ENCODE measurements around the gene CACNA1D.
A peak's percentile ranks its signal among the peaks of the same experiment; 100 is the strongest.
"Not testable (repeated sequence)": the region's sequence is repeated elsewhere in the genome, so short reads cannot be mapped to it uniquely, and the experiment has no call there.

CACNA1D gene

DNA sequence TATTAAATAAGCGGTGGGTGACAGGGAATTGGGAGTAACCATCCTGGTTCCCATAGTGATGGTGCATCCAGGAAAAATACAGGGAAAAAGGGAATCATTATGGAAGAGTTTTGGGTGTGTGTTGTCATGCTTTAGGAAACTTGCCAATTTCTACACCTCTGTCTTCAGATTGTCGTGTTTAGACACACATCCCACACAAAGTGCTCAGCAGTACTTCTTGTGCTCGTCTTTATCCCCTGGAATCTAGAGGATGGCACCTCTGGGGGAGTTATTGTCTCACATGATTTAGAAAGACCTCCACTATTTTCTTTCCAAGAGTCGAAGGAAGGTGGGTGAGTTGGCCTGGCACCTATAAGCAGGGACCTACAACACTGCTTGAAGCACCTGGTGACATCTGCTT, 35.8 kb downstream of the CACNA1D start:
- no peak for DNase-seq

DNA sequence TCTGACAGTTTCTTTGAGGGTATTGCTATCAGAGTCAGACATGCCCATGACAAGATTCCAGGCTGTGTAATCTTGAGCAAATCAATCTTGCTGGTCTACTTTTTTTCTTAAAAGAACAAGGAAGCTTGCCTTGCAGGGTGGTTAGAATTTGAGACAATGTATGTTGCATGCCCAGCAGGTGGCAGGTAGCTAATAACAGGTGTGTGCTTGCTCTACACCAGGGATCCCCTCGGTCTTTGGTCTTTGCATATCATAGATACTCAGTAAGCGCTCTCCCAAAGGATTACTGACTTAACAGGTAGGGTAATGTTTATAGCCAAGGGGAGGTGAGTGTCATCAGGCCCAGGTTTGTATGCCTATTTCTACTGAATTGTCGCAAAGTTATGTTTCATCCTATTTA, 37.3 kb downstream of the CACNA1D start:
- DNase-seq = peak in 1 of 5 experiments; percentile 37

DNA sequence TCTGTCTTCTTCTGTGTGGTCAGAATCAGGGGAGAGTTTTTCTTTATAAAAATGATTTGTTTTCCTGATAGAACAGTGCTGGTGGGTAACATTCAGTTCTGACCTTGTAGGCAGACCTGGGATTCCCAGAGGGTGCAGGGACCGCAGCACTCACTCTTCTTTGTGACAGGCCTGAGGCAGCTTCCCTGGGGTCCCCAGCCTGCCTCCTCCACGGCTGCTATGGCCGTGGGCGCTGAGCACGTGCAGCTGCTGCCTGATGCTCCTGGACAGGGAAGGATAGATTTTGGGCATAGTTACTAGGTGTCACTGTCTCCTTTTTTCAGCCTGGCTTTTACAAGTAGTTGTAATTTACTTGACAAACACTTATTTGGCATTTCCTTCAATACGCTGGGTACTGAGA, 39.1 kb downstream of the CACNA1D start:
- no peak for DNase-seq

DNA sequence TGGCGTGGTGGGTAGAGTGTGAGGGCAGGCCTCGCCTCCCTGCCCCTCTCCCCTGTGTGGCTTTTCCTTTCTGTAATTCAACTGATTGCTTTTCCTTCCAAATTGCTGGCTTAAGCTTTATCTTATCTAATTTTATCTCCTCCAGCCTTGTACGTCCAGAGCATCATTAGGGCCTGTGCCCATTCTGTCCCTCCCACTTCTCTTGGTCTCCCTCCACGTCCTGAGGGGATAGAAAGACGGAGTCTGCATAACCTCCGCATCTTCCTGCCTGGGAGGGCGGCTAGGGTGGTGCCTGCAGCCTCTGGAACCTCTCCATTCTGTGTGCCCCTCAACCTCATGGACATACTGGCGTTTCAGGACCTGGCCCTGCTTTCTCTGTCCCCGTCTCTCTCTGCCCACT, 39.8 kb downstream of the CACNA1D start:
- DNase-seq = no peak

DNA sequence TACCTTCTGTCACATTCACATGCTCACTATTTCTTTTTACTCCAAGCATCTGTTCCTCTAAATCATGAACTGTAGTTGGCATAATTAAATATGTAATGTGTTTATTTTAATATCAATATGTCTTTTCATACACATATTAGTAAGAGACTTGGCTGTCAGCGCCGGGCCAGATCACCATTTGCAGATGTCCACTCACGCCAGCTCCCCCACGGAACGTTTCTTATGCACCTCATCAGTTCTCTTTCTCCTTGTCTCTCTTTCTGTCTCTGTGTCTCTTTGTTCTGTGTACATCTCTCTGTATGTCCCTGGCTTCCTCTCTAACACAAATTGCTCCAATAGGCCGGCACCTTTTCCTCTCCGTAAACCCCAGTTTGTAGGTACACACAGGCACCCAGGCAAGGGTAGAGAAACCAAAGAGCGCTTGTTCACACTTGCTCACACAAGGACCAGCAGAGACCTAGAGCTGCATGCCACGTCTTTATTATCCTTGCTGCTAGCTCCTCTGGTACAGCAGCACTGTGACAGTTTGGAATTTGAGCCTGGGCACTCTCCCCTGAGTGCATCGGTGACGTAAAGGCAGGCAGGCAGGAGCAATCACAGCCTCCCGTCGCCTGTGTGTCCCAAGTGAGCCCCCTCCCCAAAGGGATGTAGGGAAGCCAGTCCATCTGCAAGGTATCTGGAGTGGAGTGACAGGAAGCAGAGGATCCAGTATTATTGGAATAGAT, 40.4 kb downstream of the CACNA1D start:
- no peak for DNase-seq

DNA sequence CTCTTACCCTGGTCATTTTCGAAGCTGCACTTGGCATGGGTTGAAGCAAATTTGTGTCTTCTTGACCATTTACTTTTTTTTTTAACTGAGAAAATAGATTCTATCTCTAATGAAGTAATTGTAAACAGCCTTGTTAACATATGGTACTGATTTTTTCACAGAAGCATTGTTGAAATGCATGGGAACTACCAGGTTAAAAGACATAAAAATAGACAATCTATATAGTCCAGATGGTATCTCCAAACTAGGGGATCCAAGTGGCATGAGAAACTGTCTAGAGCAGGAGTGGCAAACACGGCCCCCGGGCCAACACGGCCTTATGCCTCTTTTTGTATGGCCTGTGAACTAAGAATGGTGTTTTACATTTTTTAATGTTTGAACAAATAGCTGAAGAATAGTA, 41.9 kb downstream of the CACNA1D start:
- no peak for DNase-seq

DNA sequence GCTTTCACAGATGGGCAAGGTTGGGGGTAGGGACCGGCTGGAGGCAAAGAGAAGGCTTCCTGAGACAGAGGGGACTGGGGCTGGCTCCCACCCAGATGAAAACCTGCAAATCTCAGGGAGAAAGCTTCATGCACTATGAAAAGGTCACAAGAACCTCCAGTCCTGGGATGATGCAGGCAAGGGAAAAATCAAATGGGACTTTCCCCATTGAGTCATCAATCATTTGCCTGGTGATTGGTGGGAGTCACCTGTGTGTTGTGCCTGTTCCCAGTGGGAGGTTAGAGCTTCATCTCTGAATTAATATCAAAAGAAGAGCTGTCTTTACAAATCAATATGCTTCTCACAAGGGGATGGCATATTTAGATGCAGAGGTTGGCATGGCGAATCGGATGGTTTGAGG, 49.9 kb downstream of the CACNA1D start:
- DNase-seq = no peak

DNA sequence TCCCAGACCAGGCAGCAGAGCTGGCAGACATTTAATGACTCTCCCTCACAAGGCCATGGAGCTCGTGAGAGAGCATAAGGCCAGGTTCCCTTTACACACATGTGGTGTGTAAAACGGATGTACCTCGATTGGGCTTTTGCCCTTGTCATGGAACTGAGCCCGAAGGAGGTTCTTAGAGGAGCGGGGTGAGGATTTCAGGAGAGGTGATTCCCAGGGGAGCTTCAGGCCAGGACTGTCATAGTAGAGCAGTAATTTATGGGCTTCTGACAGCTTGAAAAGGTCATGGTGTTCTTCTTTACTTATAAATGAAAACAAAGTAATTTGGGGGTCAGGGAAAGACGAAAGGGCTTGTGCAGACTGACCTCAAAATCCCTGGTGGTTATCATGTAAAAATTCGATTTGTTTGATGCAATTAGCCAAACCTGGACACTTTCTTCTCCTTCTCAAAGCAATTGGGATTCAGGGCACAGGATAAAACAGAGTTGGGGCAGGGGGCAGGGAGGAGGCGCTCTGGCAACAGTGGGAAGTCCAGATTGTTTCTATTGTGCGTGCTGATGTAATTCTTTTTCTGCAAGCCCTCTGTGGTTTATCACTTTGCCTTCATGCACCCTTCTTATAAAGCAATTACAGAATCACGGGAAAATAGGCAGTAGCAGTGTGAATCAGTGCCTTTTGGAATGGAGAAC, 51.0 kb downstream of the CACNA1D start:
- no peak for DNase-seq

DNA sequence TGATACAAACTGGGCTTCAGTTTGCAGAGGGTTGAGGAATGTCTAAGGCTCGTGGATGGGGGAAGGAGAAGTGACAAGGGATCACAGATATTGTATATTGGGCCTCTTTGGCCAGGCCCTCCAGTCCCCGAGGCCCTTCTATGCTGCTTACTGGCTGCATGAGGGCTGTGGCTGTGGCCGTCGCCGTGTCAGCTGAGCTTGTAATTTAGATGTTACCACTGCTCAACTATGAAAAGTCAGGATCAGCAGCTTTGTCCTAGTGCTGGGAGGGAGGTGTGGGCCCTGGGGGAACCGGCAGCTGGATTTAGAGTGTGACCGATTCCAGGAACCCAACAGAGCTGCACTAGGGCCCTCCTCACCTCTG, 51.6 kb downstream of the CACNA1D start:
- DNase-seq = no peak

DNA sequence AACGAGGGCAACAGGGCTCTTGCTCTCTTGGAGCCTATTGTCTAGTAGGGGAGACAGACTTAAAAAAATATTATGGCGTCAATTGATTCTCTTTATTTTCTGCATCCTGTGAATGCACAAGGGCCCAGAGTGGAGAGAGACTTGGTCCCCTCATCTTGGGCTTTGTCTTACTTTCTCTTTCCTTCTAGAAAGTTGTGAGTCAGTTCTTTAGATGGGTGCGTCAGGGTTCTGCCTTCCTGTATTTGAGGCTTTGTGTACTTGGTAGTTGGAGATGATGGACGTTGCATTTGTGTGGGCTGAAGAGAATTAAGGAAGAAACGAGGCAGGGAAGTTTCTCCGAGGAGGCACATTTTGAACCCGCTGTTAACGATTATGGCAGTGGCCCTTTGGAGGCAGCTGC, 52.9 kb downstream of the CACNA1D start:
- peak in 1 of 5 experiments; percentile 22 for DNase-seq

DNA sequence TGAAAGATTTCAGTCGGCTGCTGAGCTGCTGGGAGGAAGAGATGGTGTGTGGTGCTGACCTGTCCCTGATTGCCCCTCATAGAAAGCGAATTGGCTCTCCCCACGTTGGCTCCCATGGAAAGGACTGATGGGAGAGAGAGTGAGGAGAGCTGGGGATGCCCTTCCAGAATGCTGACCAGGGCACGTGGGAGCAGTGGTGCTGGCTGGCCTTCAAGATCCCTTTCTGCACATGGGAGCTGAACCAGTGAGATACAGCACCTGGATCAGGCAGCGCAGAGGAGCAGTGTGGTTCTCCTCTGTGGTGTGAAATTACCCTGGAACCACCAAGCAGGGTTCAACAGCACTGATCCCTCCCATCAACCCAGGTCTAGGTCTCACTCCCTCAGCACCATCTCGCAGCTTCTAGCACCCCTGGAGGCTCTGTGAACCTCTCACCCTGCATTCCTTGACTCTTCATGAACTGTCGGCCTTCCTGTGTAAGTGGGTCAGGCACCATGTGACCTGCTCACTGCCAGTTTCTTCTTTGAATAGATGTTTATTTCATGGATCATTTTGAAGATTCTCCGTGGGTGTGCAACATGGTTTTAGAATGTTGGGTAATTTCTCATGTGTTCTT, 55.7 kb downstream of the CACNA1D start:
- DNase-seq = no peak

DNA sequence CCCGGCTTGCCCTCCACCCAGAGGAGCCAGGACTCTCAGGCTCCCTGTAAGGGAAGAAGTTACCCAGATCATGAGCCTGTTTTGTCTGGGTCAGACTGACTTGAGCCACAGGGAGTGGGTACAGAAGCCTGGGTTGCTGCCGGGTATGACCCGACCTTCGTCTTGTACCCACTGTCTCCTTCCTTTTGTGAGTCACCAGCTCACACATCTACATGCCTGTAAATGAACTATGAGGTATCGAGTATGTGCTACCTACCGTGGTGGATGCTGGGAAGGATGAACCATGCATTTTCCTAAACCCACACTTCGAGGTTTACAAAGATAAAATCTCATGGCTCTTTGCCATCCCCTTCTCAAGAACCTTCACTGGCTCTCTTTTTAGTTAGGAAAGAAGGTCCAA, 56.9 kb downstream of the CACNA1D start:
- no peak for DNase-seq

DNA sequence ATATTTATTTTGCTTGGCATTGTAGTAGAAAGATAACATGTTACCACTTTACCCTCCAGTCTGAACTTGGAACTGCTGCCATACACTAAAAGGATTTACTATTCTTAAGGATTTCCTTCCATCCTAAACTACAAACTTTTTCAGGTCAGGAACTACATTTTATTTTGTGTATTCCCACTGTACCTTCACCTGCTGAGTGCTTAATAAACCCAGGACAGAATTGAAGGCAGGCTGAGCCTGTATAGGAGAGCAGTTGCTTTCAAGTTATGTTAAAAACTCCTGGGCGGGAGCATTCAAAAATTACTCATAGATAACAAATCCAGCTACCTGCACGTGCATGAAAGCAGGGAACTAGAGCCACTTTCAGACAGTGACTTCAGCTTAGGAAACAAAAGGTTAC, 58.3 kb downstream of the CACNA1D start:
- no peak for DNase-seq

DNA sequence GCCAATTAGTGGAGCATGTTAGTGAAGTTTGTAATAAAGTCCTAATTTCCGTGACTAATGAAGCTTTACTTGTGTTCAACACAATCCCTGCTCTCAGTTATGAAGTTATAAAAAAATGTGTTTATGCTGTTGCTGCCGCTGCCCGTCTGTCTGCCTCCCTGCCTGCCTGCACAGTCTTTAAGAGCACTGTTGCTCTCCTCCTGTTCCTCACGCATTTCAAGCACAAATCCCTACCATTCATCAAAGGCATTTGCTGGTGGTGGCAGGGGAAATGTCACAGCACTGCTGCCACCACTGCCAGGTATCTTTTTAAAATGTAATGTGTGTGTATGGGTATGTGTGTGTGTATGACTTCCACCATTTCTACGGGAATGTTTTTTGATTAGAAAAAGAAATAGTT, 58.8 kb downstream of the CACNA1D start:
- no peak for DNase-seq

DNA sequence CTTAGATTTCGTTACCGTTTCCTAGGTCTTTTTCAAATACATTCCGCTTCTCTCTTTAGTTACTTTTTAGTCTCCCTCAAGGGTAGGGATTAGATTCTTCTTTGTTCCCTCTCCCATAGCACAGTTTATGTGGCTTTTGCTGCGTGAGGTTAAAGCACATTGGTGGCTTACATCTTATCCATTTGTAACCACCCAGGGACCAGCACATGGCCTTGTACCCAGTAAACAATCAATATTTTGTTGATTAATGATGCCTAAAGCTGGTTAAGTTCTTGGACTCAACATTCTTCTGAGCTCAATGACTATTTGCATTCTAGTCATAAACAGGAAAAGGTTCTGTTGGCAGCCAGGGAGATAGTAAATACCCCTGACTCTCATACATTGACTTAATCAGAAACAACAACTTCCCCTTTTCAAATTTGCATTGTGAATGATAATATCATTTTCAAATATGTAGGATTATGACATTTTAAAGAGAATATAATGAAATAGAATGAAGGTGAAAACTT, 60.2 kb downstream of the CACNA1D start:
- peak in 1 of 5 experiments; percentile 38 for DNase-seq

DNA sequence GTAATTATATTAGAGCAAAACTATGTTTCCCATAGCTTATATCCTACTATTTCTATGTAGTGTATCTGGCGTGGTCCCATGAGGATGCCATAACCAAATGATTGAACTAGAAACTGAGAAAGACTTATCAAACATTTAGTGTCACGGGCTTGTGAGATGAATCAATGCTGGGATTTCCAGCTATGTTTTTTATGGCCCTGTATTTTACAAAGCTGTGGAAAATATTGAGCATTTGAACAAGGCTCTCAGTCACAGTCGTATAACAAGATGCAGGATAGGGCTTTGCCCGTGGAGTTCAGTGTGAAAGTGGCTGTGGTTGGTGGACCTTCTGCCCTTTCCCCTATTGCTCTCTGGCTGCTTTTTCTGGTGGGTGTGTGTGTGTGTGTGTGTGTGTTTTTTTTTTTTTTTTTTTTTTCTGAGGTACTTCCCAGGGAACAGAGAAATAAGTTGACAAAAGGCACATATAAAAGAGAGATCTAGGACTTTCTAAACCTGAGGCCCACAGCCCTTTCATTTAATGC, 60.7 kb downstream of the CACNA1D start:
- DNase-seq = peak in 2 of 5 experiments; percentile 19 to 66

DNA sequence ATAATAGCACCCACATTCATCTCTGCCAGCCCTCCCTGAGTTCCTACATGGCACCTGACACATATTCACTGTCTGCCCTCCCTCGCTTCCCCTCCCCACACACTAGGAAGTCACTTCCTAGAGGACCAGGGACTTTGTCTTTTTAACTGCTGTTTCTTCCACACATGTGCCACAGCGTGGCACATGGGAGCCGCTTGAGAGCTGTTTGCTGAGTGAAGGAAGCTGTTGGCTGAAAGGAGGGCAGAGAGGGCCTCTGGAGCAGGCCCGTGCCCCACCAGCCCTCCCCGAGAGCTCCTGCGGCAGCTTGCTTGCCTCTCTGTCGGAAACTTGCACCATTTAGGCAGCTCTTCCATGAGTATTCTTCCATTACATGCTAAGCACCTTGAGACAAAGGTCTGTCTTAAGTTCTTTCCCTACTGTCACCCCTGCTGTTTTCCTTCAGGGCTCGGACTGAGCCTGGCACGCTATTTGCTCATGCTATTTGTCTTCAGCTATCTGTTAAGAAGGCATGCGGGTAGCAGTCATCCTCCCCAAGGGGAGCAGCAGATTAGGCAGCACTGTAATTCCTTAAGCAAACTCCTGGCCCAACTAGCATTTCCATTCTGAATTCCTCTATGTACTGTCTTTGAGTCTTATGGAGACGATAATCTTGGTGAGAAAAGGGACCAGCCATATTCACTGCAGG, 72.2 kb downstream of the CACNA1D start:
- no peak for DNase-seq

DNA sequence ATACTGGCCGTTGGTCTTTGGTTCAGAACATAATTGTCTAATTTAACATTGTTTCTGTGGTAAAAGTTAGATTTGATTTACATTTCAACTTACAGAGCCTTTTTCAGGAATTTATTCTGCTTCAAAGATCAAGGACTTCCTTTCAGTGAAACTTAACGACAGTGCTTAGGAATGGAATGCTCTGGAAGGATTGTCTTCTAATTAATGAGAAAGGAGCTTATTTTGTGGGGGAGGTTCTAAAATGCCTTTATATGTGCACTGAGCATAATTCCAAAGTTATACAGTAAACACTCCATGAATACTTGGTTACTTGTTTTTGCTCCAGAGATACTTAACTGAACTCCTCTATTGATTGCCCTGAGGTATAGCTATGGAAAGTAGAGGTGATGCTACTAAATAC, 75.7 kb downstream of the CACNA1D start:
- no peak for DNase-seq

DNA sequence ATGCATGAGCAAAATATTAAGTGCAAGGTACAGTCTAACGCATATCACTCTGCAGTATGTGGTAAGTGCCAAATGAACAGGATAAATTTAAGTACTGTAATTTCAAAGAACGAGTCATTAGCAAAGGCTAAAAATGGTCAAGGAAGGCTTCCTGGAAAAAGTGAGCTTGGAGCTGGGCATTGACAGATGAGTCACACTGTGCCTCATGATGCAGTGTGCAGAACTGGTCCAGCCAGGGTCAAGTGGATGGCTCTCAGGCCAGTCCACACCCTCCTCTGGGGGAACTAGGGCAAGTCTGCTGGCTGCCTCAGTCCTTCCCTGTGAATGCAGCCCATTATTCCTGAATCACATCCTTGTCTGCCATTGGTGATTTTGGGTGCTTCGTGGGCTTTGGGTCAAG, 76.3 kb downstream of the CACNA1D start:
- no peak for DNase-seq

DNA sequence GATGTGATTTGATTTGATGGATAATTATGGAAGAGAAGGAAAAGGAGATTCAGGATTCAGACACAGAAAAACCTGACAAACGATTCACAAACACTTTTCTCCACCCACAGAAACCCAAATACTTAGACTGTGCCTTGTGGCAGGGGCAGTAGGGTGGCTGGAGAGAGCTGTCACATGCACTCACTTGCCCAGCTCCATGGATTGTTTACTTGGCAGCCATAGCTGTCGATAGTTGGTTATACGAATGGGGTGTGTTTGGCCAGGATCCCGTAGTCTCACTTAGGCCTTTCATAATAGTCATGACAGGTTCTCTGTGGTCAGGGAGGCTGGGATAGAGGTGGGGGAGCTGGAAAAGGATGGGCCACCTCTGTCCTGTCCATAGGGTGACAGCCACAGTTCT, 76.9 kb downstream of the CACNA1D start:
- no peak for DNase-seq

DNA sequence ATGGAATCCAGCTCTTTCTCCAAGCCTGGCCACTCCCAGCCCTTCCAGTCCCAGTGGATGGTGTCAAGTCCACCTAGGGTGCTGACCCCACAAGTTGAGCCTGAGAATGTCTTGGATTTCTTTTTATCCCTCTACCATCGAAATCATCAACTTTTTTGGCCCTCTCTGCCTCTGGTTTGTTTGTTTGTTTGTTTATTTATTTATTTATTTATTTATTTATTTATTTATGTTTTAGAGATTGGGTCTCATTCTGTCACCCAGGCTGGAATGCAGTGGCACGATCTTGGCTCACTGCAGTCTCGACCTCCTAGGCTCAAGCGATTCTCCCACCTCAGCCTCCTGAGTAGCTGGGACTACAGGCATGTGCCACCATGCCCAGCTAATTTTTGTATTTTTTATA, 77.8 kb downstream of the CACNA1D start:
- not testable (repeated sequence) for DNase-seq

DNA sequence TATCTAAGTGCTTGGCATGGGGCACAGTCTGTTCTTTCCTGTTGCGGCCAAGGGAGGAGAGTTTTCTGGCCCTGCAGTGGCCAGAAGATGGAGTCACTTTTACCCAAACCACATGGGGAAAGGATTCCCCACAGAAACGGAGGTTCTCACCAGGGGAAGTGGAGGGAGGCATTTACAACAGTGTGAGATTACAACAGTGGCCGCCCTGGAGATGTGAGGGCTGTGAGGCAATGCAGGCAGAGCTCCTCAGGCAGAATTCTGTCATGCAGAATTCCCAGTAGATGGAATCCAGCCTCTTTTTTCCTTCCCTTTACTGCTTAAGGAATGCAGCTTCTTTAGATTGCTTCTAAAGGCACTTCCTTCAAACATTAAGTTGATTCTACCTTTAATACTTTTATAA, 83.1 kb downstream of the CACNA1D start:
- DNase-seq = no peak

DNA sequence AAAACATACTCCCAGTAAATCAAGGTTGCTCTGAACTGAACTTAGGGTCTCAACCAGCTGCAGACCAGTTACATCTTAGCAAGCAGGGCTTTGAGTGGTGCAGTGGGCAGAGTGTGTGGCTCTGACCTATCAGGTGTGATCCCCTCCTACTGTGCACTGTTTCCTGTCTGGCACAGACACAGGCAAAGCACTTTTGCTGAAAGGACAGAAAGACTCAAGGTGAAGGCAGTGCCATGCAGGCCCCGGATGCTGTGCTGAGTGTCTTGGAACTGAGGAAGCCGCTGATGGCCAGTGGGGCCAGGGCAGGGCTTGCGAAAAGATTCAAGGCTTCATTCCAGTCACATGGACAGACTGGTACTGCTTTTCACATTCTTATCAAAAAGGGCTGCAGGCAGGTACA, 85.2 kb downstream of the CACNA1D start:
- DNase-seq = peak in 1 of 5 experiments; percentile 70
